ENCODE data around the gene E2F4. TPM values are rescaled to one million over a fixed set of nuclear protein-coding genes. Genes with fewer than 3 reads are reported as not detected.

Gene E2F4
- total and polyA plus RNA-seq, 2 experiments from 2014 or later = 70.4 to 72.4 TPM

DNA sequence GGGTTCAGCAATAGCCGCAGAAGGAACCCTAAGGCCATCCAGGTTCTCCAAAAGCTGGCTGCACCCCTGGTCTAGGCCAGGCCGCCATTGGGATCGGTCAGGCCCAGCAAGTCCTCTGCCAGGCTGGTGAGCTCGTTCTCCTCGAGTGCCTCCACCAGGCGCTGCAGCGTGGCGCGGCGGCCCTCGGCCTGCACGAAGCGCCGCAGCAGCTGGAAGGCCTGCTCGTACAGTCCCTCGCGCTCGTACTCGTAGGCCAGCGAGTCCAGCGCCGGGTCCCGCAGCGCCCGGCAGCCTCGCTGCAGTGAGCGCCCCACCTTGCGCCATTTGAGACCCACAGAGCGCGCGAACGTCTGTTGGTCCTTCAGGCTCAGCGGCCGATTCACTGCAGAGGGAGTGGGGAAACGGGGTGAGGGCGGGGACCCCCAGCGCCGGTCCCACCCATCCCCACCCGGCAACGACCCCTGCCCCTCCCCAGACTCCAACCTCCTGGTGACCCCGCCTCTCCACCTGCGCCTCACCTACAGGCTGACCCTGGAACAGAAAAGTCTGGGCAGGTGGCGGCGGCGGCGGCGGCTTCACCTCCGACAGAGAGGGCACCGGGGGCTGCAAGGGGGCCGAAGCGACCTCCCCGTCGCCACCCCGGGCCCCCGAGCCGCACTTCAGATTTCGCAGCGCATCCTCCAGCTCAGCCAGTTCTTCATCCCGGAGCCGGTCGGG is 37.2 kb upstream of the E2F4 start:
- DNase-seq (ENCODE audit: low spot score) = no peak

DNA sequence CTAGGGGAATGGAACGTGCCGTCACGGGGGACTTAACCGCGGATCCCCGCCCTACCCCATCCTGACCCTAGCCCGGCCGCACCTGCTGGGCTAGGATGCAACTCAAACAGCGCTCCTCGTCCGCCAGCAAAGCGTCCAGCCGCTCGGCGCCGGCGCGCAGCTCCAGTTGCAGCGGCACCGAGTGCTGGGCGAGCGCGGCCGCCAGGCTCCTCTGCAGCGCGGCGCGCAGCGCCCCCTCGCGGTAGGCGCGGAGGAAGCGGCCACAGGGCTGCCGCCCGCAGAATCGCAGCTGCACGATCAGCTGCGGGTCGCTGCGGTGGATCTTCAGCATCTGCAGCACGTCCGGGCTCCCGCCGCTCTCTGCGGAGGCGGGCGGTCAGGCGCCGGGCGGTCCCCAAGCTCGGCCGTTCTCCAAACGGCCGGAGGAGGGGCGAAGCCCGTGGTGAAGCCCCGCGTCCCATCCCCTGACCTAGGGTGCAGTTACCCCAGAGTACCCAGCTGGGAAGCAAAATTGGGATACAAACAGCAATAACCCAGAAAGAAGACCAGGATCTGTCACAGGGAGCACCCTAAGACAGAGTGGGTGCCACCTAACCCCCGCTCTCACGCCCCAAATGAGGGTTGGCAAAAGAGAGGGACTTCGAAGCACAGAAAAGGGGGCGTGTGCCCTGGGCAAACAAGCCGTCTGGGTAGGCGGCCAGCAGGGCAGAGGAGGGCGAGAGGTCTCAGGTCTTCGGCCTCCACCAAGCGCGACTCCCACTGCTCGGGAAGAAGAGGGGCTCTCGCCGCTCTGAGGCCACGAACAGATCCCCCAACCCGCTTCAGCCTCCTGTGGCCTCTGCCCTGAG is 36.4 kb upstream of the E2F4 start:
- Histone ChIP-seq H3K4me1 (ENCODE audit: insufficient read depth) (peaks cover 19% of the 10 kb centered on the region), H3K4me3 (no peak overlapping the region), H4K20me1 (ENCODE audit: insufficient read depth, poor library complexity, severe bottlenecking) (no peaks in the 10 kb centered on the region), H3K27me3 (peaks cover 28% of the 10 kb centered on the region), H2AFZ (no peak overlapping the region), H3K79me2 (no peaks in the 10 kb centered on the region), H3K4me2 (peak overlapping the region; percentile 91), H3K36me3 (replicated peaks; ENCODE audit: insufficient read depth, low read depth) (no peaks in the 10 kb centered on the region), H3K9me2 (replicated peaks; ENCODE audit: insufficient read depth) (no peaks in the 10 kb centered on the region), H3K9me3 (ENCODE audit: low read depth) (no peaks in the 10 kb centered on the region), H3K27ac (no peak overlapping the region)
- no peak for TF ChIP-seq EZH2 (IDR thresholded peaks at IDR 0.05; ENCODE audit: borderline replicate concordance)
- TF ChIP-seq, protein P1, sequence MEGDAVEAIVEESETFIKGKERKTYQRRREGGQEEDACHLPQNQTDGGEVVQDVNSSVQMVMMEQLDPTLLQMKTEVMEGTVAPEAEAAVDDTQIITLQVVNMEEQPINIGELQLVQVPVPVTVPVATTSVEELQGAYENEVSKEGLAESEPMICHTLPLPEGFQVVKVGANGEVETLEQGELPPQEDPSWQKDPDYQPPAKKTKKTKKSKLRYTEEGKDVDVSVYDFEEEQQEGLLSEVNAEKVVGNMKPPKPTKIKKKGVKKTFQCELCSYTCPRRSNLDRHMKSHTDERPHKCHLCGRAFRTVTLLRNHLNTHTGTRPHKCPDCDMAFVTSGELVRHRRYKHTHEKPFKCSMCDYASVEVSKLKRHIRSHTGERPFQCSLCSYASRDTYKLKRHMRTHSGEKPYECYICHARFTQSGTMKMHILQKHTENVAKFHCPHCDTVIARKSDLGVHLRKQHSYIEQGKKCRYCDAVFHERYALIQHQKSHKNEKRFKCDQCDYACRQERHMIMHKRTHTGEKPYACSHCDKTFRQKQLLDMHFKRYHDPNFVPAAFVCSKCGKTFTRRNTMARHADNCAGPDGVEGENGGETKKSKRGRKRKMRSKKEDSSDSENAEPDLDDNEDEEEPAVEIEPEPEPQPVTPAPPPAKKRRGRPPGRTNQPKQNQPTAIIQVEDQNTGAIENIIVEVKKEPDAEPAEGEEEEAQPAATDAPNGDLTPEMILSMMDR (IDR thresholded peaks at IDR 0.05; ENCODE audit: poor library complexity) = peak; percentile 78
- WGBS (ENCODE audit: low lambda C conversion rate, missing lambda C conversion rate) = 7% methylated on average over 66 of the region's 74 CpGs
- DNase-seq (ENCODE audit: low spot score) = peak; percentile 92

More for the DNA sequence above, 37.2 kb upstream of the E2F4 start:
- H3K27me3 ChIP-seq = peaks cover 28% of the 10 kb centered on the region
- 26% methylated on average over 45 of the region's 61 CpGs for WGBS (ENCODE audit: low lambda C conversion rate, missing lambda C conversion rate)
- no peak overlapping the region for H2AFZ ChIP-seq
- H3K36me3 ChIP-seq (replicated peaks; ENCODE audit: insufficient read depth, low read depth) = no peaks in the 10 kb centered on the region
- peaks cover 4% of the 10 kb centered on the region for H3K79me2 ChIP-seq
- H3K4me3 ChIP-seq = no peak overlapping the region
- H4K20me1 ChIP-seq (ENCODE audit: insufficient read depth, poor library complexity, severe bottlenecking) = no peaks in the 10 kb centered on the region
- H3K9me3 ChIP-seq (ENCODE audit: low read depth) = no peaks in the 10 kb centered on the region
- H3K4me1 ChIP-seq (ENCODE audit: insufficient read depth) = peaks cover 22% of the 10 kb centered on the region
- no peak overlapping the region for H3K27ac ChIP-seq
- TF ChIP-seq, protein P1 (IDR thresholded peaks at IDR 0.05; ENCODE audit: poor library complexity) = no peak
- TF ChIP-seq EZH2phosphoT487 (IDR thresholded peaks at IDR 0.05; ENCODE audit: low read depth, severe bottlenecking, unreplicated experiment) (no peak), EZH2 (IDR thresholded peaks at IDR 0.05; ENCODE audit: borderline replicate concordance) (no peak)
- no peaks in the 10 kb centered on the region for H3K9me2 ChIP-seq (replicated peaks; ENCODE audit: insufficient read depth)
- peak overlapping the region; percentile 91 for H3K4me2 ChIP-seq

DNA sequence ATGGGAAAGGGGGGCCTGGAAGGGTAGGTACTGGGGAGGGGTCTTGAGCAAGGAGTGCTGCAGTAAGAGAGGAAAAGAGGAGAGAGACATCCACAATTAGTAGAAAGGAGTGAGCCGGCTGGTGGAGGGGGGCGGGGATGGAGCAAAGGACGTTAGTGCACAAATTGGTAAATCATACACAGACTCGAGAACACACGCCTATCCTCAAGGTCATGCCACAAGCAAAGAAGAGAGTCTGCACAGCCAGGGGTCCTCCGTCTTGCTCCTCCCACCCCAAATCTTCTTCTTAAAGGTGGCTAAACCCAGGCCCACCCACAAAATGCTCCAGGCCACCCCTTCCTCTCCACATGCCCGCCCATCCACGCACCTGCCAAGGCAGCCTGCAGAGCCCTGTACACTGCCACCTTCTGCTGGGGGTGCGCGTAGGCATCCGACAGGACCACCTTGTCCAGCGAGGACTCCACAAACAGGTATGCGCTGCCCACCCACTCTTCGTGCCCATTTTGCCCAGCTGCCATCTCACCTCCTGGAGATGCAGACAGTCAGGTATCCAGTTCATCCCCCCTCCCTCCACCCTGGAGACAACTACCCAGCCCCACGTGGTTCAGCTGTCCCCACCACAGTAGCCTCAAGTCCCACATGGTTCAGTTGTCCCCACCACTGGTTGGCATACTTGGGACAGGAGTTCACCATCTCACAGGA is 35.7 kb upstream of the E2F4 start:
- H3K4me1 ChIP-seq (ENCODE audit: insufficient read depth) = peaks cover 21% of the 10 kb centered on the region
- WGBS (ENCODE audit: low lambda C conversion rate, missing lambda C conversion rate) = 56% methylated on average over 15 of the region's 15 CpGs
- TF ChIP-seq EZH2 (IDR thresholded peaks at IDR 0.05; ENCODE audit: borderline replicate concordance) (no peak), EZH2phosphoT487 (IDR thresholded peaks at IDR 0.05; ENCODE audit: low read depth, severe bottlenecking, unreplicated experiment) (no peak)
- TF ChIP-seq, protein P1 (IDR thresholded peaks at IDR 0.05; ENCODE audit: poor library complexity) = no peak
- DNase-seq (ENCODE audit: low spot score) = no peak
- H3K79me2 ChIP-seq = no peaks in the 10 kb centered on the region
- no peak overlapping the region for H3K4me3 ChIP-seq
- no peaks in the 10 kb centered on the region for H3K9me2 ChIP-seq (replicated peaks; ENCODE audit: insufficient read depth)
- H3K27me3 ChIP-seq = peaks cover 28% of the 10 kb centered on the region
- H3K27ac ChIP-seq = no peak overlapping the region
- H3K4me2 ChIP-seq = peak overlapping the region; percentile 91
- H2AFZ ChIP-seq = no peak overlapping the region
- H3K9me3 ChIP-seq (ENCODE audit: low read depth) = no peaks in the 10 kb centered on the region
- H4K20me1 ChIP-seq (ENCODE audit: insufficient read depth, poor library complexity, severe bottlenecking) = no peaks in the 10 kb centered on the region
- H3K36me3 ChIP-seq (replicated peaks; ENCODE audit: insufficient read depth, low read depth) = no peaks in the 10 kb centered on the region
